Dedifferentiated amniotic fluid mesenchymal stem cell (primary cell): ENCODE data around the gene ADGRD2.

ENCODE experiments used
- DNase-seq: peaks from one replicate; pipeline ENCODE4 v3.0.0-alpha.2; 2016; ENCODE audit errors: extremely low spot score

The ADGRD2 gene

GRCh38 chr9:124498040-124498439 lies 47.8 kb downstream of the ADGRD2 start:
- DNase-seq, result no peak

GRCh38 chr9:124498499-124499146 lies 48.4 kb downstream of the ADGRD2 start:
- no peak for DNase-seq

- no peak for DNase-seq
Measured at GRCh38 chr9:124499216-124499615, 49.0 kb downstream of the ADGRD2 start.

GRCh38 chr9:124500028-124500795 lies 50.0 kb downstream of the ADGRD2 start:
- no peak for DNase-seq

- DNase-seq, result no peak
Measured at GRCh38 chr9:124500796-124501611, 50.8 kb downstream of the ADGRD2 start.

GRCh38 chr9:124501771-124502320 lies 51.6 kb downstream of the ADGRD2 start:
- no peak for DNase-seq

GRCh38 chr9:124502711-124503702 lies 52.8 kb downstream of the ADGRD2 start:
- no peak for DNase-seq

GRCh38 chr9:124503713-124504529 lies 53.7 kb downstream of the ADGRD2 start:
- DNase-seq, result no peak

GRCh38 chr9:124504530-124505005 lies 54.3 kb downstream of the ADGRD2 start:
- no peak for DNase-seq

GRCh38 chr9:124505006-124505900 lies 55.0 kb downstream of the ADGRD2 start:
- DNase-seq, result no peak

- no peak for DNase-seq
Measured at GRCh38 chr9:124505901-124506346, 55.7 kb downstream of the ADGRD2 start.

GRCh38 chr9:124506433-124506832 lies 56.2 kb downstream of the ADGRD2 start:
- DNase-seq, result no peak

GRCh38 chr9:124506931-124507879 lies 57.0 kb downstream of the ADGRD2 start, which contains the start of gene NR5A1:
Gene NR5A1, minus strand, starts transcription at chr9:124507399. Its CDS starts 4,004 bp downstream, at chr9:124503395.
- no peak for DNase-seq

GRCh38 chr9:124507880-124508423 lies 57.7 kb downstream of the ADGRD2 start:
- no peak for DNase-seq

- no peak for DNase-seq
Measured at GRCh38 chr9:124510650-124511425, 60.6 kb downstream of the ADGRD2 start.

GRCh38 chr9:124511426-124511840 lies 61.2 kb downstream of the ADGRD2 start:
- no peak for DNase-seq
